SK-N-SH (cell line): ENCODE measurements around the gene VEZF1.

ENCODE experiments used
- CHD2 ChIP-seq: fragments of 150-350 bp; IDR thresholded peaks from 2 replicates; pipeline ENCODE4 v1.6.1; 2018; ENCODE audit warnings: low read length; ENCODE audit not compliant: partially characterized antibody
- CTCF ChIP-seq: fragments of 200-600 bp; sonication (generic); IDR thresholded peaks from 2 replicates; pipeline ENCODE4 v1.6.1; 2017; ENCODE audit warnings: antibody characterized with exemption, mild to moderate bottlenecking, moderate library complexity
- FOXM1 ChIP-seq: IDR thresholded peaks from 2 replicates; pipeline ENCODE4 v1.4.0; 2012; ENCODE audit warnings: low read depth, mild to moderate bottlenecking
- IRF3 ChIP-seq: fragments of 150-350 bp; IDR thresholded peaks from 2 replicates; pipeline ENCODE4 v1.6.1; 2016; ENCODE audit warnings: mild to moderate bottlenecking, low read depth, low read length
- NFIC ChIP-seq: IDR thresholded peaks from 2 replicates; pipeline ENCODE4 v1.4.0; 2012; ENCODE audit warnings: borderline replicate concordance
- NRF1 ChIP-seq: IDR thresholded peaks from 2 replicates; pipeline ENCODE4 v1.6.1; 2012; ENCODE audit warnings: low read depth, mild to moderate bottlenecking, low read length
- POLR2AphosphoS5 ChIP-seq: IDR thresholded peaks from 2 replicates; pipeline ENCODE4 v1.6.1; 2012; ENCODE audit warnings: low read depth, low read length
- RAD21 ChIP-seq: IDR thresholded peaks from 2 replicates; pipeline ENCODE4 v1.6.1; 2012; ENCODE audit warnings: mild to moderate bottlenecking, low read length
- RXRA ChIP-seq: IDR thresholded peaks from 2 replicates; pipeline ENCODE4 v1.4.0; 2012; ENCODE audit warnings: low read depth, mild to moderate bottlenecking, borderline replicate concordance
- SMC3 ChIP-seq: IDR thresholded peaks from 2 replicates; pipeline ENCODE4 v1.6.1; 2012; ENCODE audit warnings: low read depth, low read length, improper control_type of control experiment
- TAF1 ChIP-seq: IDR thresholded peaks from 2 replicates; pipeline ENCODE4 v1.6.1; 2012; ENCODE audit warnings: low read depth, mild to moderate bottlenecking, low read length, moderate library complexity, borderline replicate concordance
- YY1 ChIP-seq: IDR thresholded peaks from 2 replicates; pipeline ENCODE4 v1.4.0; 2012; ENCODE audit warnings: low read depth, mild to moderate bottlenecking

GRCh38 chr17:58006924-58007780 is 19.1 kb upstream of the VEZF1 start, which contains the start of gene SRSF1:
- TF ChIP-seq TAF1 (peak; percentile 98), CTCF (no peak), SMC3 (no peak), NFIC (no peak), NRF1 (peak; percentile 99), RXRA (no peak), POLR2AphosphoS5 (peak; percentile 96), CHD2 (peak; percentile 81), FOXM1 (peak; percentile 72; the same call in 1 of the 2 replicates), RAD21 (no peak), IRF3 (no peak), YY1 (peak; percentile 96)
